H1 (cell line): ENCODE results near the gene PGLYRP2. TPM values are rescaled to one million over a fixed set of nuclear protein-coding genes. Genes with fewer than 3 reads are reported as not detected.

ENCODE experiments used
- CTCF ChIA-PET: fragments of 300-600 bp; sonication (Branson Sonifier 250); formaldehyde crosslinking; loops from one replicate; lab custom pipeline; 2021; ENCODE audit not compliant: partially characterized antibody; lab: Charles Lee
- POLR2A ChIA-PET: fragments of 300-600 bp; sonication (Branson Sonifier 250); formaldehyde crosslinking; loops from one replicate; lab custom pipeline; 2021; ENCODE audit warnings: inconsistent platforms; ENCODE audit not compliant: partially characterized antibody; lab: Charles Lee
- DNase-seq, 2 experiments: peaks; one replicate each; pipeline versions ENCODE4 v3.0.0 to v3.0.0-alpha.2; 2010 to 2022; ENCODE audit warnings: low spot score in 2 of 2, low read depth in 1 of 2, mixed read lengths in 1 of 2
- FAIRE-seq: peaks from 2 replicates; lab custom pipeline; 2011; peaks lifted over from hg19 to GRCh38; lab: Jason Lieb, UNC
- H2AFZ ChIP-seq: 2 replicates; pipeline ENCODE4 v1.8.1; 2012; ENCODE audit warnings: low read length, inconsistent platforms
- H2AK5ac ChIP-seq: 2 replicates; pipeline ENCODE4 v1.6.1; 2013; ENCODE audit warnings: low read depth, low read length
- H2BK120ac ChIP-seq: replicated peaks from 2 replicates; pipeline ENCODE3; 2013; ENCODE audit warnings: low read depth, low read length, inconsistent platforms
- H2BK12ac ChIP-seq: 2 replicates; pipeline ENCODE4 v1.6.1; 2013; ENCODE audit warnings: low read depth, low read length
- H2BK15ac ChIP-seq: 2 replicates; pipeline ENCODE4 v1.6.1; 2013; ENCODE audit warnings: low read length
- H2BK20ac ChIP-seq: 2 replicates; pipeline ENCODE4 v1.6.1; 2013; ENCODE audit warnings: low read length
- H2BK5ac ChIP-seq: 2 replicates; pipeline ENCODE4 v1.6.1; 2013; ENCODE audit warnings: low read depth, low read length
- H3K14ac ChIP-seq: 2 replicates; pipeline ENCODE4 v1.6.1; 2013; ENCODE audit warnings: inconsistent platforms; ENCODE audit not compliant: insufficient read length
- H3K18ac ChIP-seq: 2 replicates; pipeline ENCODE4 v1.6.1; 2013; ENCODE audit warnings: low read length; ENCODE audit errors: extremely low read depth
- H3K23ac ChIP-seq: 2 replicates; pipeline ENCODE4 v1.6.1; 2013; ENCODE audit warnings: inconsistent platforms; ENCODE audit not compliant: insufficient read length
- H3K23me2 ChIP-seq: 2 replicates; pipeline ENCODE4 v1.6.1; 2013; ENCODE audit warnings: low read depth, low read length
- H3K27ac ChIP-seq: 2 replicates; pipeline ENCODE4 v1.6.1; 2011; ENCODE audit warnings: low read depth, low read length, inconsistent platforms
- H3K27me3 ChIP-seq, 4 experiments: replicated peaks in 1 of 4; 1 replicate in 1 of 4; 2 replicates in 3 of 4; pipeline versions ENCODE4 v1.6.1 to v1.8.1; 2011 to 2013; ENCODE audit warnings: low read length in 3 of 4, mild to moderate bottlenecking in 3 of 4, inconsistent platforms in 2 of 4, mixed read lengths in 2 of 4, moderate library complexity in 1 of 4; ENCODE audit not compliant: control insufficient read depth in 3 of 4, insufficient read depth in 3 of 4; ENCODE audit errors: extremely low read depth in 1 of 4
- H3K36me3 ChIP-seq, 4 experiments: 2 replicates each; pipeline versions ENCODE4 v1.6.1 to v1.8.1; 2011 to 2013; ENCODE audit warnings: mild to moderate bottlenecking in 4 of 4, low read length in 3 of 4, moderate library complexity in 2 of 4, control low read depth in 1 of 4, inconsistent platforms in 1 of 4; ENCODE audit not compliant: insufficient read depth in 4 of 4, control insufficient read depth in 2 of 4
- H3K4ac ChIP-seq: replicated peaks from 2 replicates; pipeline ENCODE3; 2013; ENCODE audit warnings: low read length, low read depth, mixed read lengths, inconsistent platforms; ENCODE audit not compliant: insufficient read length
- H3K4me1 ChIP-seq, 4 experiments: replicated peaks in 1 of 4; 1 replicate in 1 of 4; 2 replicates in 3 of 4; pipeline versions ENCODE4 v1.6.1 to v1.8.1; 2011 to 2013; ENCODE audit warnings: low read length in 3 of 4, inconsistent platforms in 2 of 4, mixed read lengths in 1 of 4; ENCODE audit not compliant: insufficient read depth in 4 of 4, control insufficient read depth in 3 of 4
- H3K4me2 ChIP-seq, 2 experiments: 2 replicates each; pipeline versions ENCODE4 v1.6.1 to v1.8.1; 2011 to 2013; ENCODE audit warnings: low read depth in 2 of 2, low read length in 2 of 2, control low read depth in 1 of 2, inconsistent platforms in 1 of 2, mild to moderate bottlenecking in 1 of 2; ENCODE audit not compliant: insufficient read depth in 1 of 2
- H3K4me3 ChIP-seq, 4 experiments: fragments of 200-600, 300-600 bp in 1 of 4; sonication (generic), shearing (Covaris generic), sonication (Bioruptor Twin) in 1 of 4; 2 replicates each; pipeline versions ENCODE4 v1.5.1 to v1.8.1; 2011 to 2016; ENCODE audit warnings: low read length in 4 of 4, low read depth in 3 of 4, control low read depth in 2 of 4, inconsistent platforms in 2 of 4, mild to moderate bottlenecking in 2 of 4, mixed read lengths in 1 of 4, moderate library complexity in 1 of 4; ENCODE audit not compliant: insufficient read depth in 2 of 4; ENCODE audit errors: extremely low read depth in 1 of 4
- H3K56ac ChIP-seq: replicated peaks from 2 replicates; pipeline ENCODE3; 2013; ENCODE audit warnings: low read depth, mild to moderate bottlenecking, mixed read lengths, low read length, inconsistent platforms; ENCODE audit not compliant: insufficient read length
- H3K79me1 ChIP-seq: 2 replicates; pipeline ENCODE4 v1.6.1; 2013; ENCODE audit warnings: low read depth, low read length, control low read depth
- H3K79me2 ChIP-seq, 2 experiments: 2 replicates each; pipeline versions ENCODE4 v1.6.1 to v1.8.1; 2012 to 2013; ENCODE audit warnings: low read length in 2 of 2, mild to moderate bottlenecking in 2 of 2, inconsistent platforms in 1 of 2; ENCODE audit not compliant: insufficient read depth in 2 of 2, control insufficient read depth in 1 of 2
- H3K9ac ChIP-seq, 4 experiments: replicated peaks in 1 of 4; 1 replicate in 1 of 4; 2 replicates in 3 of 4; pipeline versions ENCODE4 v1.6.1 to v1.8.1; 2011 to 2013; ENCODE audit warnings: low read depth in 3 of 4, low read length in 3 of 4, control low read depth in 2 of 4, mild to moderate bottlenecking in 2 of 4, moderate library complexity in 2 of 4, inconsistent platforms in 1 of 4; ENCODE audit errors: extremely low read depth in 1 of 4
- H3K9me3 ChIP-seq, 2 experiments: 2 replicates each; pipeline versions ENCODE4 v1.6.1 to v1.8.1; 2012 to 2013; ENCODE audit warnings: mild to moderate bottlenecking in 2 of 2, moderate library complexity in 2 of 2, control low read depth in 1 of 2, inconsistent platforms in 1 of 2, low read depth in 1 of 2, low read length in 1 of 2, mixed read lengths in 1 of 2; ENCODE audit not compliant: insufficient read depth in 2 of 2
- H4K20me1 ChIP-seq, 2 experiments: replicated peaks in 1 of 2; 2 replicates each; pipeline versions ENCODE3 to v1.8.1; 2011 to 2013; ENCODE audit warnings: inconsistent platforms in 2 of 2, low read length in 2 of 2, mild to moderate bottlenecking in 1 of 2; ENCODE audit not compliant: insufficient read depth in 2 of 2, control insufficient read depth in 1 of 2
- H4K5ac ChIP-seq: 2 replicates; pipeline ENCODE4 v1.6.1; 2013; ENCODE audit warnings: low read length, low read depth, mixed read lengths, inconsistent platforms; ENCODE audit not compliant: insufficient read length
- H4K8ac ChIP-seq: 2 replicates; pipeline ENCODE4 v1.8.0; 2013; ENCODE audit warnings: mild to moderate bottlenecking, moderate library complexity, low read length, inconsistent platforms; ENCODE audit not compliant: insufficient read depth; ENCODE audit errors: extremely low read depth
- H4K91ac ChIP-seq: replicated peaks from 2 replicates; pipeline ENCODE3; 2013; ENCODE audit warnings: low read length, mixed read lengths, inconsistent platforms; ENCODE audit not compliant: insufficient read length
- ATF3 ChIP-seq: IDR thresholded peaks from 2 replicates; pipeline ENCODE4 v1.6.1; 2011; ENCODE audit warnings: low read depth, mild to moderate bottlenecking, low read length; ENCODE audit not compliant: insufficient read depth
- BACH1 ChIP-seq: IDR thresholded peaks from 2 replicates; pipeline ENCODE4 v1.6.1; 2012; ENCODE audit warnings: low read length, improper control_type of control experiment
- CBX8 ChIP-seq: fragments of 300-800, 300-1000 bp; sonication (generic); IDR thresholded peaks from 2 replicates; pipeline ENCODE4 v1.7.1; 2016; ENCODE audit warnings: low read depth, low read length, borderline replicate concordance
- CREB1 ChIP-seq: IDR thresholded peaks from 2 replicates; pipeline ENCODE4 v1.6.1; 2012; ENCODE audit warnings: inconsistent platforms
- JUND ChIP-seq: IDR thresholded peaks from 2 replicates; pipeline ENCODE4 v1.6.1; 2011; ENCODE audit warnings: mild to moderate bottlenecking, improper control_type of control experiment, low read length
- KDM1A ChIP-seq: fragments of 200-600, 300-600 bp; sonication (generic); IDR thresholded peaks from 2 replicates; pipeline ENCODE4 v1.7.1; 2016; ENCODE audit warnings: mild to moderate bottlenecking, low read length, borderline replicate concordance
- NRF1 ChIP-seq: IDR thresholded peaks from 2 replicates; pipeline ENCODE4 v1.6.1; 2011; ENCODE audit warnings: mild to moderate bottlenecking, low read depth, low read length, improper control_type of control experiment
- POLR2AphosphoS5 ChIP-seq: IDR thresholded peaks from 2 replicates; pipeline ENCODE4 v1.6.1; 2011; ENCODE audit warnings: low read depth, low read length
- RBBP5 ChIP-seq: IDR thresholded peaks from 2 replicates; pipeline ENCODE4 v1.7.1; 2012; ENCODE audit warnings: low read depth, mild to moderate bottlenecking, inconsistent platforms, low read length, moderate library complexity, borderline replicate concordance
- SP2 ChIP-seq: IDR thresholded peaks from 2 replicates; pipeline ENCODE4 v1.6.1; 2012; ENCODE audit warnings: mild to moderate bottlenecking, low read length, inconsistent platforms
- TCF12 ChIP-seq: IDR thresholded peaks from 2 replicates; pipeline ENCODE4 v1.6.1; 2011; ENCODE audit warnings: low read depth, mild to moderate bottlenecking, low read length
- WGBS, 2 experiments: shearing (Covaris generic) in 1 of 2; methylation state at CpG; one replicate each; pipeline versions ENCODE4 v1.1.6 to v1.1.7; 2013 to 2015; ENCODE audit warnings: low lambda C conversion rate in 2 of 2, mixed read lengths in 2 of 2, inconsistent platforms in 1 of 2, low coverage in 1 of 2, missing lambda C conversion rate in 1 of 2; ENCODE audit not compliant: insufficient replicate concordance in 2 of 2, insufficient coverage in 1 of 2, insufficient read length in 1 of 2; ENCODE audit errors: extremely low coverage in 1 of 2, missing lambda C conversion rate in 1 of 2; 5-methylcytosine and 5-hydroxymethylcytosine counted together
- polyA plus RNA-seq, 7 experiments: library from polyadenylated mRNA; depleted of rRNA in 3 of 7; stranded (reverse) in 5 of 7; unstranded in 2 of 7; fragments of >200 nt in 5 of 7; fragments of 200-250 nt in 2 of 7; gene quantifications; 1 replicate in 5 of 7; 2 replicates in 1 of 7; 4 replicates in 1 of 7; pipeline versions ENCODE4 v1.2.1 to v1.2.3, GENCODE V29; 2011 to 2013; ENCODE audit warnings: missing spikeins in 2 of 7, mixed read lengths in 2 of 7
- total RNA-seq: library from RNA; stranded (reverse); fragmentation: NEBNext Ultra II Directional; extraction: Animal tissue kit (Norgen Biotek cat#: 25700); gene quantifications from 2 replicates; pipeline ENCODE4 v1.2.1, GENCODE V29; 2021

The PGLYRP2 gene
- total and polyA plus RNA-seq, 2 of the 8 experiments (the other 6 are each of a cell fraction or from before 2014, with no cell fraction given) = not detected

GRCh38 chr19:15438124-15438496 is 41.2 kb downstream of the PGLYRP2 start:
- no peak for FAIRE-seq
- no peaks in the 10 kb centered on the region for H3K36me3 ChIP-seq

More at GRCh38 chr19:15438124-15438496, 41.2 kb downstream of the PGLYRP2 start:
- Histone ChIP-seq H3K23ac (no peak overlapping the region), H3K27ac (no peak overlapping the region), H4K20me1 (no peaks in the 10 kb centered on the region), H2BK120ac (no peak overlapping the region), H3K14ac (no peak overlapping the region), H2BK5ac (no peak overlapping the region)
- 82% methylated on average over 2 of the region's 2 CpGs; no CpG with 5 or more reads in 1 of the 2 experiments for WGBS, 2 experiments
- CTCF ChIA-PET = interaction anchor here (0.9 to 7.5 kb wide), 3 partner anchors 10 to 140 kb away, joined by 4 to 48 read pairs (median 8); partner anchors contain the start of gene AKAP8L
- TF ChIP-seq SP2 (no peak), CBX8 (no peak), RBBP5 (no peak), JUND (no peak), TCF12 (no peak), KDM1A (no peak), POLR2AphosphoS5 (no peak), ATF3 (no peak), CREB1 (no peak), NRF1 (no peak), BACH1 (no peak)
- TF ChIP-seq, all 59 proteins: peak for 0
- no peak overlapping the region for H3K56ac ChIP-seq
- H3K79me1 ChIP-seq = no peaks in the 10 kb centered on the region
- H2AK5ac ChIP-seq = no peak overlapping the region
- no peaks in the 10 kb centered on the region for H3K27me3 ChIP-seq
- no peak overlapping the region for H3K4me3 ChIP-seq
- no peak overlapping the region for H2AFZ ChIP-seq
- H2BK12ac ChIP-seq = no peak overlapping the region
- H3K4me1 ChIP-seq = peaks cover 0 to 5% (median 3%) of the 10 kb centered on the region in 4 experiments; a peak in 6 of 7 replicates
- no peaks in the 10 kb centered on the region for H3K79me2 ChIP-seq
- no peak overlapping the region for H4K5ac ChIP-seq
- no peak overlapping the region for H3K18ac ChIP-seq
- H2BK20ac ChIP-seq = no peak overlapping the region
- no peak for DNase-seq
- no peak overlapping the region for H2BK15ac ChIP-seq
- H3K9me3 ChIP-seq = no peaks in the 10 kb centered on the region
- H3K9ac ChIP-seq = no peak overlapping the region
- peaks cover 4% of the 10 kb centered on the region for H3K23me2 ChIP-seq
- no peak overlapping the region for H4K8ac ChIP-seq
- POLR2A ChIA-PET = interaction anchor here (2.6 to 3.1 kb wide), 2 partner anchors 10 to 18 kb away, joined by 8 to 15 read pairs; partner anchors contain the start of gene AKAP8L
- no peak overlapping the region for H3K4me2 ChIP-seq
- H4K91ac ChIP-seq = no peak overlapping the region
- no peak overlapping the region for H3K4ac ChIP-seq
